GM18861 (cell line): Measurements from ENCODE around the gene CLSTN2.
"Not testable (repeated sequence)": the region's sequence is repeated elsewhere in the genome, so short reads cannot be mapped to it uniquely, and the experiment has no call there.

ENCODE experiments used
- ATAC-seq: cut with Tn5 transposase; IDR thresholded peaks from one replicate; pipeline ENCODE4 v1.9.1; 2021; ENCODE audit not compliant: unreplicated experiment

Gene CLSTN2

DNA sequence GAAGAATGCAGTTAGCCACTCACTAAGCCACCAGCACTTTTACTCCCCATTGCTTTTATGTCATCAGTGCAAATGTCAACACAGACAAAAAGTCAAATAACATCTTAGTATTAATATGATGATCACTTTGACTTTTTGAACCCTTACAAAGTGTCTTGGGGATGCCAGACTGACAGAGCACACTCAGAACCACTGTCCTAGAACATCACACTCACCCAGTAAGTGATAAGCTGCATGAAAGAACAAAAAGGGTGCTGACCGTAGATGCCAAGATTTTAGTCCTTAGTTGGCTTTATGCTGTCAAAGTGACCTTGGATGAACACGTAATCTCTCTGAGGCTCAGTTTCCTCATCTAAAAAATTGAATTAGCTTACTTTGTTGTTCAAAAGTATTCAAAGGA, 463.4 kb downstream of the CLSTN2 start:
- no peak for ATAC-seq

DNA sequence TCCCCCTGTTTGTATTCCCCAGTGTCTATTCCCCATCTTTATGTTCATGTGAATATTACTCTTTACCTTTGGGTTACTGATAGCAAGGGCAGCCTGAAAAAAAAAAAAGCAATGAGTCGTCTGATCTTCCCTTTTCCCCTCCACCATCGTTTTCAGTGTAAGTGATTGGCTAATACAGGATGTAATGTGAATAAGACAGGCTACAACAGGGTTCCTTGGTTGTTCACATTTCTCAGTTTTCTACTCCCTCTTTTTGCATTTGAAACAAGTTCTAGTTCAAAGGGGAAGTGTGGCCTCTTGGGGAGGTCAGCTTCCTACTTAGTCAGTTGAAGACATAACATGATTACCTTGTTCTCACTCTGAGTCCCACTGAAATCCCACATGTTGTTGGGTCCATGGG, 464.9 kb downstream of the CLSTN2 start:
- no peak for ATAC-seq

DNA sequence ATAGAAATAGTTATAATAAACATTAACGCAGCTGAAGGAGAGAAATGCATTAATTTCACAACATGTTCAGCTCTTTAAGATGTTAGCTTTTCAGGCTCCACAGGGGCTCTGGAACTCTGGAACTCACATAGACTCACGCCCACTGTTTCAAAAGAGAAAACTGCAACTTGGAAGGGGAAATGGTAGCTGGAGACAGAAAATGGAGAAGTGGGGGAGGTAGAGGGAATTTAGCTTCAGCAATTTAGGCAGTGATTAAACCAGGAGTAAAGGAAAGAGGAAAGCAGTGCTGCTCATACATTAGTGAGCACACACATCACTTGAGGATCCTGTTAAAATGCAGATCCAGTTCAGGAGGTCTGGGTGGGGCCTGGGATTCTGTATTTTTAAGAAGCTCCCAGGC, 468.1 kb downstream of the CLSTN2 start:
- ATAC-seq: no peak

DNA sequence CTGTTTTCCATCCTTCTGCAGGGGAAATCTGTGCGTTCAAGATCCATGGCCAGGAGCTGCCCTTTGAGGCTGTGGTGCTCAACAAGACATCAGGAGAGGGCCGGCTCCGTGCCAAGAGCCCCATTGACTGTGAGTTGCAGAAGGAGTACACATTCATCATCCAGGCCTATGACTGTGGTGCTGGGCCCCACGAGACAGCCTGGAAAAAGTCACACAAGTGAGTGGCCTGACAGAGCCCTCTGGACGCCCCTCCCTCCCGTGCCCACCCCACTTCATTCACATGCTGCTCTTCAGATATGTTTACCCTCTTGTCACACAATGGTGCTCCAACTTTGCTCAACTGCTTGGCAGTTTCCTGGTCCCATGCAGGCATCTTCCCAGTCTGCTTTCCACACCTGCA, 468.6 kb downstream of the CLSTN2 start:
- no peak for ATAC-seq

DNA sequence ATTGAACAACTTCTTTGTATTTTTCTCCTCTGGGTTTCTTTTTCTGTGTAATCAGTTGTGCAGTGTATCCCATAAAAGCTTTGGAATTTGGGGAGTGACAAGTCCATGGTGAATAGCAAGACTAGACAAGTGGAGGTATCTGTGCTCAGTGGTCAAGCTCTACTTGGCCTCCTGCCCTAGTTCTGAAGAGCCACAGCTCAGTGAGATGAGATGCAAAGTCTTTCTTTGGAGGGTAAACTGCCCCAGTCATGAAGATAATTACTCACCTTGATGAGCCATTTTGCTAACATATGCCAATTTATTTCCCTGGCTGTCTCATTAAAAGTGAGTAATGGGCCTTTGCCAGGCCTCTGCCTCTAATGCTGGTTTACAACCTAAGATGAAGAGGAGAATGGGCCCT, 471.7 kb downstream of the CLSTN2 start:
- ATAC-seq: no peak

DNA sequence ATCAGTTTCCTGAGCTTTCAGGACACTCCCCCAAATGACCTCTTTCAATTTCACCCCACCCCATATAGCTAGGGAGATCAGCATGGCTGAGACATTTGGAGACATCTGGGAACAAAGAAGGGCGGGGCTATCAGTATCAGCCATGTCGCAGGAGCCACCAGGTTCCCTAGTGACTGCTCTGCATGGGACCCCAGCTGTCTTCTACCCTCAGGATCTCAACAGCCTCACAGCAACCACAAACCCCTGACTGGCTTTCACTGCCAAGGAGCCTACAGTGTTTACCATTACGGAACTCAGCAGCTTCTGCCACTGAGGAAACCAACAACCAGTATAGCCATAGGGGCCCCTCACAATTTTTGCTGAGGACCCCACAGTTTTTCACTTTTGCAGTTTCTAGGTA, 473.3 kb downstream of the CLSTN2 start:
- ATAC-seq: no peak

DNA sequence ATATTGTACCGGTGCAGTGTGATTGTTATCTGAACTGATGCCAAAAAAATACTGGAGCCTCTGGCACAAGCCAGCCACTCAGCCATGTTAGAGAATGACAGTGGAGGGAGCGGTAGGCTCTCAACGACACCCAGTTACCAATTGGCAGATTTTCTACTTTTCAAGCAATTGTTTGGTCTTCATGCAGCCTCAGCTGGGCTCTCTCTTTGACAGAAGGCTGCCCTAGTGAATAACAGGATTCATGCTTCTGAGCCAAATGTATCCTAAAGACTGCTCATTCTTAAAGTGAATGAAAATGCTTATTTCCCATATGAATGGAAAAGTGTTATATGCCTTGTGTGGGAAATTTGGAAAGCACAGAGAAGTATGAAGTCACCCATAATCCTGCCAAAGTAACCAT, 481.7 kb downstream of the CLSTN2 start:
- ATAC-seq: no peak

DNA sequence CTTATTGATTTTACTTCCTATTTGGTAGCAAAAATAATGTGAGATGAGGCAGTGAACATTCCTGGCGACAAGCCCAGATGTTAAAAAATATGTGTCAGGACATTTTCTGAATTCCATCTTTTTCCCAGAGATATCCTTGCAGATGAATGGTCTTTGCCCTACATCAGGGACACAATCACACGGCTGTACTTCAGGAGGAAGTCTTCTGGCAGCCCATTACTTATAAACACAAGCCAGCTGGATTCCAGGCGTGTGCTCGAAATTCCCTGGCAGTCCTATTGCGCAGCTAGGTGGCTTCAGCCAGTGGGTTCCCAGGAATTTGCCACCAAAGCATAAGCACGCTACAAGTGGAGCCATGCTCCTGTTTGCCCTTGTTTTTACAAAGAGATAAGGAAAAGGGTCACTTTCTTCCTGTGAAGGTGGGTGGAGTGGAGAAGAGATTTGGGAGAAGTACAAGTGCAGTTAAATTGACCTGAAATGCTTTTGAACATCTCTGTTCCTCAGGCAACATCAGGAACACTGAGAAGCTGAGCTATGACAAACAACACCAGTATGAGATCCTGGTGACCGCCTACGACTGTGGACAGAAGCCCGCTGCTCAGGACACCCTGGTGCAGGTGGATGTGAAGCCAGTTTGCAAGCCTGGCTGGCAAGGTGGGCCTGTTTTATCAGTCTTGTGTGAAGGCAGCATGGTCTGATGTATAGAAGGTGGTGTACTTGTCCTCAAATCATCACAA, 485.8 kb downstream of the CLSTN2 start:
- no peak for ATAC-seq

DNA sequence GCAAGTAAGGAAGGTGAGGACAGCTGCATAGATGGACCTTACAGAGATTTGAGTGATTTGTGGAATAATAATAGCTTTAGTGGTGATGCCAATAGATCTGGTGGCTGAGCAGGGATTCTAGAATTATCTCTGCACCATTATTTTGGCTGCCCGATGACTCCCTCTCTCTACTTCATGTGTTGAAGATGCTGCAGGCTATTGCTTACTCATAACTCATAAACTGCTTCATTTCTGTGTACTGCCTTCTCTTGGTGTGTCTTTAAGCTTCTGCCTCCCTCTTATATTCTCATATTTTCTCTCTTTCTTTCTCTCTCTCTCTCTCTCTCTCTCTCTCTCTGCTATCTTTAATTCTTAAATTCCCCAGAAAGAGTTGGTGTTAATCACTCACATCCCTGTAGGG, 486.9 kb downstream of the CLSTN2 start:
- ATAC-seq: no peak

DNA sequence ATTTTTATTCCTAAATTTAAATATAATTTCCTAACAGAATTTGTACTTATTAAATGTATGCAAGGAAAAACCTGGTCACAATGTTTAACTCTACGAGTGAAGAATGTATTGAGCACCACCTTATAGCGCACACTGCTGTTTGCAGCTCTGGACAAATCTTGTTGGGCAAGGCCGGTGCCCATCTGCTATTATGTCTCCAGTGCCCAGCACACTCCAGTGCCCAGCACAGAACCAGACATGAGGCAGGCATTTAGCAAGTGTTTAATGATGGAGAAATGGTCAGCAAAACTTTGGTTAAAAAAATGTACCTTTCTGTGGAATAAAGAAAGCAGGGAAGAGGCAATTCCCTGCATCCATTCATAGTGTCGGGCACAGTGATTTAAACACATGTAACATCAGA, 488.2 kb downstream of the CLSTN2 start:
- ATAC-seq: no peak

DNA sequence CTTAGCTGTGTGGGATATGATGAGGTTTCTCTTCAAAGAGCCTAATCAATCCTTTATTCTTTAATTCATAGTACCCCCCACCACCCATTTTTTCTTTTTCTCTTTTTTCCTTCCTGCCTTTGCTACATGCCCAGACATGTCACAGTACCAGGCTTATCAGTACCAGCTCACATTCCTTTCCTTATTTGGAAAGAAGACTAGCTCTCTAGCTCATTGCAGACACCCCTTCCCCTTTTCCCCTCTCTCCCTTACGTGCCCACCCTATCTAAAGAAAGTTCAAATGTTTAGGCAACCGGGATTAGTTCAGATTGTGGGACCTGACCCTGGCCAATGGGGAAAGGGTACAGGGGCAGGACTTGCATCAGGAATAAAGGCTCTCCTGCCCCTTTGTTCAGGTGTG, 488.6 kb downstream of the CLSTN2 start:
- not testable (repeated sequence) for ATAC-seq

DNA sequence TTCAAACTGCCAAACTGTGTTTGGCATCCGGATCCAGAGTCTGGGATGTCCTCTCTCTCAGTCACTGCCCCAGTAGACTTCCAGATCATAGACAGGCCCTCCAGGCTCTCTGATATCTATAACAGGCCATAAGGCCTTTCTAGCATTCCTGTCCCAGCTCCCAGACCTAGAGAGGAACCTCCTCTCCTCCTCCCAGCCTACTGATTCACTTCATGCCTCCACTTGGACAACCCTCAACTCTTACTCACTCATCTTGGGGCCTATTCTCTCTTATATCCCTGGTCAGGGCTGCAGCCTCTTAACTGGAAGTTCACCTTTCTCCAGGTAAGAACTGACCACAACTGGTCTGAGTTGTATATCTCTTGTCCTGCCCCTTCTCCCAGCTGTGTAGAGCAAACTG, 489.2 kb downstream of the CLSTN2 start:
- no peak for ATAC-seq

DNA sequence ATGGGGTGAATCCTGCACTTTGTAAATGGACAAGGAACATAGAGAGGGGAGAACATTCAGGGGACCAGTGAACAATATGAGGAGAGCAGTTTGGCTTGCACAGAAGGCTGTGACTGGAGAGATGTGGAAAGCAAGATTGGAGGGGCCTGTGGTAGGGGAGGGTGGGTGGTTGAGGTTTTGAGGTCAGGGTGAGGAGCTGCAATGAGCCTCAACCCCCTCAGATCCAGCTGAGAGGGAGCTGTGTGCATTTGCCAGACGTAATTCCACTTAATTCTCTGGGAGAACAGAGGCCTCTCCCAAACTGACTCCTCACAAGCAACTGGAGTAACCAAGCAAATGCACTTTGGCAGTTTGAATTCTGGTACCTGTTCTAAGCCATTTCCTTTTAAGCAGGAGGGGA, 489.7 kb downstream of the CLSTN2 start:
- ATAC-seq: no peak

DNA sequence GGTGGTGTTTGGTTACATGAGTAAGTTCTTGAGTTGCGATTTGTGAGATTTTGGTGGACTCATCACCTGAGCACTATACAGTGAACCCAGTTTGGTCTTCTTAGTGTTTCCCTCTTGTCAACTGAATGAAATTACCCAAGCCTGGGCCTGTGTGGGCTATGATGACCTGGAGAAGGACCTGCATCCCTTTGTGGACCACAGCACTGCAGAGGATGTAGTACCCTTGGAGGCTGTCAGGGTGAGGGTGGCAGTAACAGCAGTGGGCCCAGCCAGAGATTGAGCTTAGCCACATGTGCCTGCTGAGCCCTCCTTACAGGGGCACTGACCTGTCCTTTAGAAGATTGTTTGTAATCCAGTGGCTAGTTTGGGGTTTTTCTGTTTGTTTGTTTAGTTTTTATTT, 492.8 kb downstream of the CLSTN2 start:
- ATAC-seq: no peak

DNA sequence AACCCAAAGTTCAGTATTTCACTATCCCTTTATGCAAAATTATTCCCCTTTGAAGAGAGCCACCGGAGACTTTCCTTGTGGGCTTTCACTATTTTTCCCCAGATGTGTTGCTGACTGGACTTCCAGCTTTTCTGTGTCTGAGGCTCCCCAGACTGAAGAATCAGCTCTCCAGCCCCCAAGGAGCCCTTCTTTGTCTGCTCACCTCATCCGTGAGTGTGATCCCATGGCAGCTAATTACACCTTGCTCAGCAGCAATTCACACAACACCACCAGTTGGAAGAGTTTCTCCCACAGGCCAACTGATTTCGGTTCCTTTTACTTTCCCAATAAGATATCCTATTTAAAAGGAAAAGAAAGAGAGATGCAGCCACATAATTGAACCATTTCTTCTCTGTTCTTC, 493.4 kb downstream of the CLSTN2 start:
- no peak for ATAC-seq

DNA sequence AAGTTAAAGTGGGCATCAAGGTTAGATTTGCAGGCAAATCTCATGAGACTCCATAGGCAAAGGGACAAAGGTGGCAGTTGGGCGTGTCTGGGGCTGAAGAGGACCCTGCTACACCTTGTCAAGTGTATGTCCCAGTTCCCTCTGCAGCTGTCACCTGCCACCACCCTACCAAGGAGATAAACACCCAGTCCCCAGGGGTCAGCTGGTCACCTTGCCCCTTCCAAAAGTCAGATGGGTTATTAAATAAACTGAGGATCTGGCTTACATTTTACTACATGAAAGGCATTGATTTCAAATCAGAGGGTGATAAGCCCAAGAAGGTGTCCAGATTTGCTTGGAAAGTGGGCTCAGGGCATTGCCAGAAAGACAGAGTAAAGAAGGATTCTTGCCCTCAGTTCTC, 494.8 kb downstream of the CLSTN2 start:
- ATAC-seq: no peak

DNA sequence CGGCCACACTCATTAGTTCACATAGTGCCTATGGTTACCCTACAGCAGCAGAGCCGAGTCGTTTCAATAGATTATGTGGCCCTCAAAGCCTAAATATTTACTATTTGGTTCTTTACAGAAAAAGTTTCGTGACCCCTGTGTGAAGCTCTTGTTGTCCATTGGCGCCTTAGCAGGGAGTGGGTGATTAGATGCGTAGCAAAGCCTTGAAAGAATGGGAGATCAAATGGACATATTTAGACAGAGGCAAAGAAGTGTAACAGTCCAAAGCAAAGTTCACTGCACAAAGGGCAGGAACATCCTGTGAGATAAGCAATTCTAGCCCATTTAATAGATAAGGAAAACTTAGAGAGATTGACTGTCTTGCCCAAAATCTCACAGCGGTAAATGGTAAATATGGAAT, 495.5 kb downstream of the CLSTN2 start:
- ATAC-seq: no peak

DNA sequence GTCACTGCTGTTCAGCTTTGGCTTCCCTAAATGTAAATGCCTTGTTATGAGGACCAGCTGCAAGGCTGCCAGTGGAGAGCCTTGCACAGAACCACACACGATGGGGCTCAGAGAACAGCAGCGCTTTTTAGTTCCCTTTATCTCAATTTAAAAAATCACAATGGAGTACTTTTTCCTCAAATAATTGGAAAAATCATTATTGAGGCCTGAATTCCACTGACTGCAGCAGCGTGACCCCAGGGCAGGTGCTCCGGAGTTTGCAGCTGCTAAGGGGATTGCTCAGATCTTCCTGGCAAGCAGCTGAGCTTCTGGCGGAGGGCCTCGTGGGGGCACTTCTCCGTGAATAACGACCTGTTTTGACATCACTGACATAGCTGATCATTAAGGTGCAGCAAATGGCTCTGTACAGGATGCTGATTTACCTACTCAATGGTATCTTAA, 497.3 kb downstream of the CLSTN2 start:
- no peak for ATAC-seq

DNA sequence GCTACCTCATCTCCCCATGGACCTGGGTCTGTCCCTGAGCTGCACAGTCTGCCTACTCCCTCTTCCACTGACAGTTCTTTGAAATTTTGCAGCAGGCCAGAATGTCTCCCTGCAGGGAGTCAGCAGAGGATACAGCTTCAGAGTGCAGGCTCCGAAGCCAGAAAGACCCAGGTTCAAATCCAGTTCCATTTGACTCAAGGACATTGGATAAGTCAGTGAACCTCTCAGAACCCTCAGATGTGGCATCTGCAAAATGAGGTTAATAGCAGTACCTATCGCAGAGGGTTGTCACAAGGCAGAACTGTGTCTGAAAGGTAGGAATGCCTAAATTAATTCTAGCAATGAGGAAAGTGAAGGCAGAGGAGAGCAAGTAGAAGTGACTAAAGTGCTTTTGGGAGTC, 498.4 kb downstream of the CLSTN2 start:
- no peak for ATAC-seq

DNA sequence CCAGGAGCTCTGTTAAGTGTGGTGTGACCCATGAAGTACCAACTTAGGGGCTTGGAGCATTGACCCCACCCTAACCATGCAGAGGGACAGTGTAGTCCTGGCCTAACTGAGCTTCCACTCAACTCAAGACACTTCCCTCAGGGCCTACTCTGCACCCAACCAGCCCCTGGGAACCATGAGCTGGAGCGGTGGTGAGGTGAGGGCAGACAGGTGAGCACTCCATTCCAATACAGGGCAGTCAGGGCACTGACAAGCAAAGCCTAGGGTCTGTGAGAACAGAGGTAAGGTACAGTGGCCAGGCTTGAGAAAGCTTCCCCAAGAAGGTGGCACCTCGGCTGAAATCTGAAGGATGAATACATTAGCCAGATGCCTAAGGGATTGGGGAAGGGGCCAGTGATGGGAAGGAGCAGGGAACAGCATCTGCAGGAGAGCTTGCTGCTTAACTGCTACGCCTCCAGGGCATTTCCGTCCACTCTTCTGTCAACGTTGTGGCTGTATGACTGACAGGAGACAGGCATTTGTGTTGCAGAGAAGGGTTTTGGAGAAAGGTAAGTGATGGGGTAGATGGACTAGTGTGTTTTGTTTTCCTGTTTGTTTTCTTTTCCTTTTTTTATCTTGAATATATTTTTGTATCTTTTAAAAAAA, 499.4 kb downstream of the CLSTN2 start:
- ATAC-seq: no peak

DNA sequence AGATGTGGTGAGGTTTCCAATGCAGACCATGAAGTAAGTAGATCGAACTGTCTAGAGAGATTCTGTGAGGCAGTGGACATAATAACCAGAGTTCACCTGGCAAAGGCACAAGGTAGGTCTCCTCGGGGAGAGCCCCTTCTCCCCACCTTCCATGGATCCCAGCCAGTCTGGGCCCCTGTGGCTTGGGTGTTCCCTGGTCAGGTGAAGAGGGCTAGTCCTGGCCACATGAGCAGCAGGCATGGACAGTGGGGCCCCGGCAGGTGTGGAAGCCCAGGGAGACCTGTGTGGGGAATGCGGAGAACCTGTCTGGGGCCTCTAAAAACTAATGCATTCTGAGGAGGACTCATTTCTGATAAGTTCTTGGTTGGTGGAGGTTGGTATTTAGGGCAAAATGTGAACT, 501.4 kb downstream of the CLSTN2 start:
- no peak for ATAC-seq

DNA sequence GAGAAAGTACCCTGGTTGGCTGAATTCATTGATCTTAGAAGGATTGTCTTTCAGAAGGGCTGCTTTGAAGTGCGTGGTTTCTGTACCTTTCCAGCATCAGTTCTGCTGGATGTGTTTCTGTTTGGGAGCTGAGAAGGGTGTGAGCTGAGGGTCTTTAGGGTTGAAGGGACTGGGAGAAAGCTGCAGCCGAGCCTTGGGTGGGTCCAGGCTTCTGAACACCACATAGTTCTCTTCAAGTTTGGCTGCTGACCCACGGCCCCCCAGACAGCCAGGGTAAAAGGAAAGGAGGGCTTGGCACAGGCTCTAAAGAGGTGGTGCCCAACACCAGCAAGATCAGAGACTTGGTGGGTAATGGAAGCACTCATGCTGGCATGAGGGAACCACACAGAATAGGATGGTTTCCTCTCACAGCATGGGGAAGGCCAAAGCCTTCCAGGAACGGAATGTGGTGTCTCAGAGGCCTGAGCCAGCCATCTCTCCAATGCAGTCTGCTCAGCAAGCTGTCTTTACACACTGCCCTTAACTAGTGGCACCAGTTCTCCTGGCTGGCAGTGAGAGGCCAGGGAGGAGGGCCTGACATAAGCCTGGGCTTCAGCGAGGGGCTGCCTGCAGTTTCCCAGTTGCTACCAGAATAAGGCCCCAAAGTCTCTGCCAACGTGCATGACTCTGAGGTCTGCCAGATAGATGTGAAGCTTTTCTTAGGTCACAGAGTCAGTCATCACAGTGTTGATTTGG, 503.9 kb downstream of the CLSTN2 start:
- no peak for ATAC-seq
